Esophagus muscularis mucosa (tissue), 4 donors: ENCODE measurements around the gene IL2RA. TPM values are rescaled to one million over a fixed set of nuclear protein-coding genes. Genes with fewer than 3 reads are reported as not detected.

Source experiments
- DNase-seq: peaks from one replicate; pipeline ENCODE4 v3.0.0-alpha.2; 2017; ENCODE audit errors: extremely low spot score
- H3K27ac ChIP-seq, 4 donors: fragments of 200-600 bp; sonication (generic); replicated peaks in 1 of 4; 1 replicate in 3 of 4; 2 replicates in 1 of 4; pipeline ENCODE4 v1.5.1; 2016 to 2019; ENCODE audit warnings: mild to moderate bottlenecking in 1 of 4
- H3K27me3 ChIP-seq, 4 donors: fragments of 200-600 bp; sonication (generic); one replicate each; pipeline versions ENCODE4 v1.5.1 to v1.6.0; 2016 to 2019
- H3K36me3 ChIP-seq, 4 donors: fragments of 200-600 bp; sonication (generic); one replicate each; pipeline ENCODE4 v1.5.1; 2016 to 2019
- H3K4me1 ChIP-seq, 4 donors: fragments of 200-600 bp; sonication (generic); one replicate each; pipeline ENCODE4 v1.5.1; 2016 to 2019
- H3K4me3 ChIP-seq, 4 donors: fragments of 200-600 bp; sonication (generic); 1 replicate in 2 of 4; 2 replicates in 2 of 4; pipeline ENCODE4 v1.5.1; 2016 to 2019; ENCODE audit warnings: mild to moderate bottlenecking in 4 of 4, moderate library complexity in 1 of 4
- H3K9me3 ChIP-seq, 4 donors: fragments of 200-600 bp; sonication (generic); 1 replicate in 3 of 4; 2 replicates in 1 of 4; pipeline ENCODE4 v1.5.1; 2016 to 2019
- EP300 ChIP-seq: sonication (generic); formaldehyde crosslinking; IDR thresholded peaks from one replicate; pipeline ENCODE4 v1.6.1; 2017; ENCODE audit warnings: antibody characterized with exemption
- POLR2A ChIP-seq: fragments of 450-650 bp; IDR thresholded peaks from one replicate; pipeline ENCODE4 v1.6.1; 2017; ENCODE audit warnings: antibody characterized with exemption, moderate library complexity, mild to moderate bottlenecking, low read depth
- POLR2AphosphoS5 ChIP-seq, 2 donors: sonication (generic); formaldehyde crosslinking; IDR thresholded peaks; one replicate each; pipeline ENCODE4 v1.6.1; 2017; ENCODE audit warnings: antibody characterized with exemption in 2 of 2
- WGBS: methylation state at CpG from one replicate; pipeline ENCODE4 v1.1.5; 2018; 5-methylcytosine and 5-hydroxymethylcytosine counted together
- intact Hi-C: fragments of 100-400 bp; cut with DNase I; formaldehyde crosslinking; loops from one replicate; pipeline ENCODE4 v1.15.1; 2023
- total RNA-seq, 4 donors: library from RNA; depleted of rRNA; stranded (reverse); fragments of >200 nt; gene quantifications; one replicate each; pipeline versions ENCODE4 v1.1.0 to v1.2.1, GENCODE V29; 2016
- TF ChIP-seq, protein P1 (sequence below), 3 experiments: fragments of 200-600 bp in 2 of 3; fragments of 450-650 bp in 1 of 3; sonication (generic) in 2 of 3; IDR thresholded peaks; one replicate each; pipeline ENCODE4 v1.5.1; 2017 to 2019; ENCODE audit warnings: antibody characterized with exemption in 3 of 3, mild to moderate bottlenecking in 2 of 3, moderate library complexity in 1 of 3

IL2RA gene
- total RNA-seq, 4 donors from 2014 or later, result 0.39 to 17.4 (median 1.1) TPM

GRCh38 chr10:6012121-6012905 is 49.9 kb downstream of the IL2RA start:
- Histone ChIP-seq H3K36me3 (no peaks in the 10 kb centered on the region), H3K4me3 (no peak overlapping the region), H3K27ac (no peak overlapping the region), H3K4me1 (peaks cover 0 to 4% (median 2%) of the 10 kb centered on the region in 4 donors), H3K9me3 (peaks cover 0 to 4% (median 3%) of the 10 kb centered on the region in 4 donors), H3K27me3 (no peaks in the 10 kb centered on the region)
- intact Hi-C loops, result loop anchor here (5.0 kb wide), 1 partner anchor 390 kb away; no protein-coding TSS in a partner anchor
- no peak for TF ChIP-seq EP300
- TF ChIP-seq, protein P1, sequence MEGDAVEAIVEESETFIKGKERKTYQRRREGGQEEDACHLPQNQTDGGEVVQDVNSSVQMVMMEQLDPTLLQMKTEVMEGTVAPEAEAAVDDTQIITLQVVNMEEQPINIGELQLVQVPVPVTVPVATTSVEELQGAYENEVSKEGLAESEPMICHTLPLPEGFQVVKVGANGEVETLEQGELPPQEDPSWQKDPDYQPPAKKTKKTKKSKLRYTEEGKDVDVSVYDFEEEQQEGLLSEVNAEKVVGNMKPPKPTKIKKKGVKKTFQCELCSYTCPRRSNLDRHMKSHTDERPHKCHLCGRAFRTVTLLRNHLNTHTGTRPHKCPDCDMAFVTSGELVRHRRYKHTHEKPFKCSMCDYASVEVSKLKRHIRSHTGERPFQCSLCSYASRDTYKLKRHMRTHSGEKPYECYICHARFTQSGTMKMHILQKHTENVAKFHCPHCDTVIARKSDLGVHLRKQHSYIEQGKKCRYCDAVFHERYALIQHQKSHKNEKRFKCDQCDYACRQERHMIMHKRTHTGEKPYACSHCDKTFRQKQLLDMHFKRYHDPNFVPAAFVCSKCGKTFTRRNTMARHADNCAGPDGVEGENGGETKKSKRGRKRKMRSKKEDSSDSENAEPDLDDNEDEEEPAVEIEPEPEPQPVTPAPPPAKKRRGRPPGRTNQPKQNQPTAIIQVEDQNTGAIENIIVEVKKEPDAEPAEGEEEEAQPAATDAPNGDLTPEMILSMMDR (IDR thresholded peaks at IDR 0.05), result no peak
- no peak for TF ChIP-seq POLR2A
- TF ChIP-seq POLR2AphosphoS5 (IDR thresholded peaks at IDR 0.05), result no peak
- WGBS, result 79% methylated on average over 15 of the region's 15 CpGs
- DNase-seq, result no peak

- Histone ChIP-seq H3K4me1 (peaks cover 0 to 4% (median 2%) of the 10 kb centered on the region in 4 donors), H3K27ac (no peak overlapping the region), H3K27me3 (no peaks in the 10 kb centered on the region), H3K9me3 (peaks cover 0 to 9% (median 6%) of the 10 kb centered on the region in 4 donors), H3K4me3 (no peak overlapping the region), H3K36me3 (no peaks in the 10 kb centered on the region)
- no peak for TF ChIP-seq EP300
- TF ChIP-seq, protein P1 (IDR thresholded peaks at IDR 0.05), result no peak
- no peak for TF ChIP-seq POLR2AphosphoS5 (IDR thresholded peaks at IDR 0.05)
- TF ChIP-seq POLR2A, result no peak
- intact Hi-C loops, result loop anchor here (5.0 kb wide), 1 partner anchor 391 kb away; no protein-coding TSS in a partner anchor
- WGBS, result 93% methylated on average over 8 of the region's 8 CpGs
- no peak for DNase-seq
These were observed 50.6 kb downstream of the IL2RA start for GRCh38 chr10:6011558-6011957.

DNA sequence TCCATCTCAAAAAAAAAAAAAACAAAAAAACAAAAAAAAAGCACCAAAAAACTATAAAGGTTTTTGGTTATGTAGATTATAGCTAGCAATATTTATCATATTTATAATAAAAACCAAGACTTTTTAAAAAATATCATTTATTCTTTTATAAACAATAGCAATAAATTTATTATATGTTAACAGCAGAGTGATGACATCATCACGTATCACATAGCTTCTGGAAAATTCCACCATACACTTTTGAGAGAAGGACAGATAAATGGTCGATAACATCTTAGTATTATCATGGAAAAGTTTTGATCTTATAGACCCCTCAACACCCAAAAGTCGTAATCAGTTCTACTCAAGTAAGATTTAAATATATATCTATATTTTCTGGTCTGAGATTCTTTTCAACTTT is 51.6 kb downstream of the IL2RA start:
- Histone ChIP-seq H3K4me3 (no peak overlapping the region), H3K36me3 (no peaks in the 10 kb centered on the region), H3K9me3 (peaks cover 0 to 9% (median 6%) of the 10 kb centered on the region in 4 donors), H3K27ac (no peak overlapping the region), H3K27me3 (no peaks in the 10 kb centered on the region), H3K4me1 (peaks cover 0 to 4% (median 2%) of the 10 kb centered on the region in 4 donors)
- TF ChIP-seq POLR2AphosphoS5 (IDR thresholded peaks at IDR 0.05) (no peak), EP300 (no peak), POLR2A (no peak)
- TF ChIP-seq, protein P1 (IDR thresholded peaks at IDR 0.05), result no peak
- WGBS, result 87% methylated on average over 3 of the region's 3 CpGs
- no peak for DNase-seq
- intact Hi-C loops, result loop anchor here (5.0 kb wide), 1 partner anchor 392 kb away; no protein-coding TSS in a partner anchor

DNA sequence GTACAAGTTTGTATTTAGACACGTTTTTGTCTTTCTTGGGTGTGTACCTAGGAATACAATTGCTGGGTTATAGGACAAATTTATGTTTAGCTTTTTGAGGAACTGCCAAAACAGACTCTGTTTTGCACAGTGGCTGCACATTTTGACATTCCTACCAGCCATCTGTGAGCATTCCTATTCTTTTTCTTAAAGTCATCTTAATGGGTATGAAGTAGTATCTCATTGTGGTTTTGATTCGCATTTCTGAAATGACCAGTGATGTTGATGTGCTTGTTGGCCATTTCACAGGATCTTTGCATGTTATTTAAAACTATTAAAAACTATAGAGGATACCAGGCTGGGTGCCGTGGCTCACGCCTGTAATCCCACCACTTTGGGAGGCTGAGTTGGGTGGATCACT is 52.2 kb downstream of the IL2RA start:
- DNase-seq, result no peak
- Histone ChIP-seq H3K9me3 (peaks cover 0 to 9% (median 6%) of the 10 kb centered on the region in 4 donors), H3K4me1 (peaks cover 0 to 4% (median 2%) of the 10 kb centered on the region in 4 donors), H3K27me3 (no peaks in the 10 kb centered on the region), H3K4me3 (no peak overlapping the region), H3K27ac (no peak overlapping the region), H3K36me3 (no peaks in the 10 kb centered on the region)
- no peak for TF ChIP-seq POLR2AphosphoS5 (IDR thresholded peaks at IDR 0.05)
- no peak for TF ChIP-seq EP300
- TF ChIP-seq, protein P1 (IDR thresholded peaks at IDR 0.05), result no peak
- TF ChIP-seq POLR2A, result no peak
- WGBS, result 92% methylated on average over 4 of the region's 4 CpGs
- intact Hi-C loops, result loop anchor here (5.0 kb wide), 1 partner anchor 392 kb away; no protein-coding TSS in a partner anchor
